Pancreas (tissue), 10 donors: ENCODE measurements around the gene TBC1D10B. TPM values are rescaled to one million over a fixed set of nuclear protein-coding genes. Genes with fewer than 3 reads are reported as not detected.
"Not testable (repeated sequence)": the region's sequence is repeated elsewhere in the genome, so short reads cannot be mapped to it uniquely, and the experiment has no call there.

Experiments
- ATAC-seq, 4 donors: fragments of 200-7000 bp; cut with Tn5 transposase; one replicate each; pipeline versions ENCODE4 v1.8.0 to v1.9.1; 2020; ENCODE audit warnings: mild to moderate bottlenecking in 4 of 4, moderate library complexity in 4 of 4
- DNase-seq, 6 donors: peaks; one replicate each; pipeline ENCODE4 v3.0.0-alpha.2; 2020
- FAIRE-seq: peaks from 2 replicates; lab custom pipeline; 2012; peaks lifted over from hg19 to GRCh38; lab: Jason Lieb, UNC
- H3K27ac ChIP-seq, 4 donors: fragments of 200-600 bp; sonication (generic); 1 replicate in 3 of 4; 2 replicates in 1 of 4; pipeline versions ENCODE4 v1.5.0 to v1.8.0; 2020
- H3K27me3 ChIP-seq, 4 donors: fragments of 200-600 bp; one replicate each; pipeline ENCODE4 v1.8.0; 2021
- H3K36me3 ChIP-seq, 3 donors: fragments of 200-600 bp; sonication (generic) in 1 of 3; one replicate each; pipeline versions ENCODE4 v1.5.0 to v1.8.0; 2020 to 2021
- H3K4me1 ChIP-seq, 3 donors: fragments of 200-600 bp; one replicate each; pipeline ENCODE4 v1.8.0; 2021
- H3K4me3 ChIP-seq, 4 donors: fragments of 200-600 bp; sonication (generic) in 2 of 4; one replicate each; pipeline versions ENCODE4 v1.5.0 to v1.8.0; 2020 to 2021
- H3K9me3 ChIP-seq, 4 donors: fragments of 200-600 bp; one replicate each; pipeline ENCODE4 v1.8.0; 2021
- WGBS, 2 donors: extraction: QIAGEN DNeasy Blood & Tissue Kit; methylation state at CpG; one replicate each; pipeline ENCODE4 v1.1.7; 2013; 5-methylcytosine and 5-hydroxymethylcytosine counted together
- intact Hi-C, 3 donors: fragments of 100-400 bp; cut with DNase I; formaldehyde crosslinking; loops; one replicate each; pipeline versions ENCODE4 v1.11.1 to v1.14.2; 2022
- polyA plus RNA-seq, 2 donors: library from polyadenylated mRNA; stranded (reverse); fragments of 200-250 nt; gene quantifications; one replicate each; pipeline ENCODE4 v1.2.3, GENCODE V29; 2013
- total RNA-seq, 6 donors: library from RNA; stranded (reverse); fragmentation: NEBNext Ultra II Directional in 4 of 6; extraction: Animal tissue kit (Norgen Biotek cat#: 25700) in 4 of 6; gene quantifications; one replicate each; pipeline versions ENCODE4 v1.2.1 to v1.2.4, GENCODE V29; 2021 to 2023
- TF ChIP-seq, protein P1 (sequence below), 4 donors: fragments of 200-600 bp; sonication (generic) in 3 of 4; IDR thresholded peaks; one replicate each; pipeline versions ENCODE4 v1.5.0 to v1.8.0; 2021; ENCODE audit warnings: antibody characterized with exemption in 4 of 4
- donor health status: healthy with polysubstance abuse.
- donor health status: DM: no; HTN: no; CAD: no; lungs with moderate emphysema.
- donor health status: DM: no; HTN: no; CAD: no.
- donor health status: control.
- donor health status: control.
- donor health status: Bipolar disorder and iron deficiency.
- donor health status: DM: yes; HTN: yes; CAD: no.
- donor health status: DM: no; HTN: no; CAD: no.
- donor health status: DM: no; HTN: no; CAD: no.
- donor health status: DM: yes; HTN: yes; CAD: no.

The TBC1D10B gene
- total and polyA plus RNA-seq, 8 donors: 14.5 to 28.2 (median 15.6) TPM

DNA sequence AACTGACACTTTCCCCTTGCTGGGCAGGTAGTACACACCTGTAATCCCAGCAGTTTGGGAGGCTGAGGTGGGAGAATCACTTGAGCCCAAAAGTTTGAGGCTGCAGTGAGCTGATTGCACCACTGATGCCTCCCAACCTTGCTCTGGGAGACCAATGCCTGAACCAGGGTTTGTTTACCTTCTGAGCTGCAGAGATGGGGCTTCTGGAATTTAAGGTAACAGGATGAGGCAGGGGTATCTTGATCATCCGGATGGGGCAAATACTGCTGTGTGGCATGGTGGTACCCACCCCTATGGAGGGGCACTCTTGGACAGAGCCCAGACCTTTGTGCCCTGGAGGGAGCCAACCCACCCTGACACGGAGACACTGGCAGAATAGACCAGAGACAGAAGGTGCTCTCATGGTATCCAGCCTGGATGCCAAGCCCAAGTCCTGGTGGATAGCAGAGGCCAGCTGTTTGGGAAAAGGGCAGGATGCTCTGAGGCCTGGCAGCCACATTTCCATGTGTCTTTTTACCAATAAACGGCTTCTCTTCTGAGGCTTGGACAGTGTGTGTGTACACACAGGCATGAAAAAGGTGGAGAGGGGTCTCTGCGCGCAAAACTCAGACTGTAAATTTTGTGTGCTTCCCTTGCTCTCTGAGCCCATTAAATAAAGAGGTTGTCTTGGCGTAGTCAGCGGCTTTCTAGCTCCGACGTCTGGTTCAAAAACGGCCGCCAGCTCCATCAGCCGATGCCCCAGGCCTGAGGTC is 29.3 kb upstream of the TBC1D10B start:
- no peaks in the 10 kb centered on the region for H3K27me3 ChIP-seq
- ATAC-seq (no peak), DNase-seq (no peak), FAIRE-seq (no peak)
- no peaks in the 10 kb centered on the region for H3K9me3 ChIP-seq
- H3K36me3 ChIP-seq: peaks cover 0 to 9% (median 0%) of the 10 kb centered on the region in 3 donors
- peak overlapping the region; percentile 30 to 77 (median 64) for H3K27ac ChIP-seq
- H3K4me1 ChIP-seq: peaks cover 0 to 8% (median 6%) of the 10 kb centered on the region in 3 donors
- H3K4me3 ChIP-seq: peak overlapping the region; percentile 29 to 76 (median 46)
- intact Hi-C loops: no loop called here
- 23 to 24% methylated on average over 12 of the region's 12 CpGs for WGBS, 2 donors
- TF ChIP-seq, protein P1, sequence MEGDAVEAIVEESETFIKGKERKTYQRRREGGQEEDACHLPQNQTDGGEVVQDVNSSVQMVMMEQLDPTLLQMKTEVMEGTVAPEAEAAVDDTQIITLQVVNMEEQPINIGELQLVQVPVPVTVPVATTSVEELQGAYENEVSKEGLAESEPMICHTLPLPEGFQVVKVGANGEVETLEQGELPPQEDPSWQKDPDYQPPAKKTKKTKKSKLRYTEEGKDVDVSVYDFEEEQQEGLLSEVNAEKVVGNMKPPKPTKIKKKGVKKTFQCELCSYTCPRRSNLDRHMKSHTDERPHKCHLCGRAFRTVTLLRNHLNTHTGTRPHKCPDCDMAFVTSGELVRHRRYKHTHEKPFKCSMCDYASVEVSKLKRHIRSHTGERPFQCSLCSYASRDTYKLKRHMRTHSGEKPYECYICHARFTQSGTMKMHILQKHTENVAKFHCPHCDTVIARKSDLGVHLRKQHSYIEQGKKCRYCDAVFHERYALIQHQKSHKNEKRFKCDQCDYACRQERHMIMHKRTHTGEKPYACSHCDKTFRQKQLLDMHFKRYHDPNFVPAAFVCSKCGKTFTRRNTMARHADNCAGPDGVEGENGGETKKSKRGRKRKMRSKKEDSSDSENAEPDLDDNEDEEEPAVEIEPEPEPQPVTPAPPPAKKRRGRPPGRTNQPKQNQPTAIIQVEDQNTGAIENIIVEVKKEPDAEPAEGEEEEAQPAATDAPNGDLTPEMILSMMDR (IDR thresholded peaks at IDR 0.05): no peak

DNA sequence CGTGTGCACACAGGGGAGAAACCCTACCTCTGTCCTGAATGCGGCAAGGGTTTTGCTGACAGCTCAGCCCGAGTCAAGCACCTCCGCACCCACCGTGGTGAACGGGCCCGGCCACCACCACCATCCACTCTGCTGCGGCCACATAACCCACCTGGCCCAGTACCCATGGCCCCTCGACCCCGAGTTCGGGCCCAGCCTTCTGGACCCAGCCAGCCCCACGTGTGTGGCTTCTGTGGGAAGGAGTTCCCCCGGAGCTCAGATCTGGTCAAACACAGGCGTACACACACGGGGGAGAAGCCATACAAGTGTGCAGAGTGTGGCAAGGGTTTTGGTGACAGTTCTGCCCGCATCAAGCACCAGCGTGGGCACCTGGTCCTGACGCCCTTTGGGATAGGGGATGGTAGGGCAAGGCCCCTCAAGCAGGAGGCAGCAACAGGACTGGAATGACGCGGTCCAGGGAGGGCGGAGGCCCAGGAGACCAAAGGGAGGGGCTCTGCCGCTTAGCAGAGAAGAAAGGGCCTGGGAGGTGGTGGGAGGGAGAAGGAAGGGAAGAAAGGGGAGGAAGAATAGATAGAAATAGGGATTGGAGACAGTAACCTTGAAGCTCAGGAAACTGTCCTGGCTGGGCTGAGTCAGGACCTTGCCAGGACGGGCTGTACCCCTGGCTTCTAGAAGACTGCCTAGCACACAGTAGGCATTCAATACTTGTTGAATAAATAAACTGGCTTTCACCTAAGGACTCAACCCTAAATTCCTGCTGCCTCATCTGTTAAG is 28.6 kb upstream of the TBC1D10B start:
- ATAC-seq (no peak), DNase-seq (peak in 2 of 6 donors; percentile 21 to 64), FAIRE-seq (no peak)
- H3K9me3 ChIP-seq: no peaks in the 10 kb centered on the region
- H3K27ac ChIP-seq: no peak overlapping the region
- intact Hi-C loops: no loop called here
- H3K36me3 ChIP-seq: peaks cover 0 to 9% (median 0%) of the 10 kb centered on the region in 3 donors
- no peaks in the 10 kb centered on the region for H3K27me3 ChIP-seq
- H3K4me1 ChIP-seq: peaks cover 0 to 8% (median 6%) of the 10 kb centered on the region in 3 donors
- WGBS, 2 donors: 81 to 91% methylated on average over 23 of the region's 23 CpGs
- H3K4me3 ChIP-seq: no peak overlapping the region
- TF ChIP-seq, protein P1 (IDR thresholded peaks at IDR 0.05): no peak

GRCh38 chr16:30397776-30398660 is 27.7 kb upstream of the TBC1D10B start:
- peak in 2 of 6 donors; percentile 24 to 80 for DNase-seq
- 91 to 93% methylated on average over 42 of the region's 42 CpGs for WGBS, 2 donors
- TF ChIP-seq, protein P1 (IDR thresholded peaks at IDR 0.05): no peak
- Histone ChIP-seq H3K4me1 (peaks cover 0 to 8% (median 6%) of the 10 kb centered on the region in 3 donors), H3K36me3 (peaks cover 0 to 9% (median 0%) of the 10 kb centered on the region in 3 donors), H3K27me3 (no peaks in the 10 kb centered on the region), H3K4me3 (no peak overlapping the region), H3K9me3 (no peaks in the 10 kb centered on the region), H3K27ac (no peak overlapping the region)
- intact Hi-C loops: no loop called here
- no peak for FAIRE-seq
- ATAC-seq: no peak

DNA sequence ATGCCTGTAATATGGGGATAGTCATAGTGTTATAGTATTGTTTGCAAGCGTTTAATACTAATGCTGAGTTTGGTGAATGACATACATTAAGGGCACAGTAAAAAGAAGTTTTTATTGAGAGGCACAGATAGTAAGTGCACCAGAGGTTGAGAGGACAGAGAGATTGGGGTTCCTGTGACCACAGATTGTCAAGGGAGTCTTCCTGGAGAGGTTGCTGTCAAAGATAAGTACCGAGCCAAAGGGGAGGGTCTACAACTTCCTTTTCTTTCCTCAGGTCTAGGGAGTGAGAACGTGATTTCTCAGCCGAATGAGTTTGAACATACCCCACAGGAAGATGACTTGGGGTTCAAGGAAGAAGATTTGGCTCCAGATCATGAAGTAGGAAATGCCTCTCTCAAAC is 26.8 kb upstream of the TBC1D10B start:
- no peak overlapping the region for H3K27ac ChIP-seq
- H3K36me3 ChIP-seq: peaks cover 0 to 9% (median 0%) of the 10 kb centered on the region in 3 donors
- no peaks in the 10 kb centered on the region for H3K9me3 ChIP-seq
- no peaks in the 10 kb centered on the region for H3K27me3 ChIP-seq
- FAIRE-seq (no peak), ATAC-seq (no peak), DNase-seq (no peak)
- H3K4me1 ChIP-seq: peaks cover 0 to 8% (median 6%) of the 10 kb centered on the region in 3 donors
- no peak overlapping the region for H3K4me3 ChIP-seq
- TF ChIP-seq, protein P1 (IDR thresholded peaks at IDR 0.05): no peak
- intact Hi-C loops: no loop called here
- WGBS, 2 donors: 75 to 85% methylated on average over 4 of the region's 4 CpGs

GRCh38 chr16:30396627-30397026 is 26.3 kb upstream of the TBC1D10B start:
- DNase-seq, intact Hi-C loops, FAIRE-seq, H3K27me3 ChIP-seq, ATAC-seq, H3K9me3 ChIP-seq, H3K4me1 ChIP-seq, H3K4me3 ChIP-seq, H3K36me3 ChIP-seq: not testable (repeated sequence)
- WGBS, 2 donors: 54 to 60% methylated on average over 3 to 4 of the region's 4 CpGs
- H3K27ac ChIP-seq: peak overlapping the region in 1 of 4 donors; percentile 62
